ENCODE results near the gene RNASE1.
"Not testable (repeated sequence)": the region's sequence is repeated elsewhere in the genome, so short reads cannot be mapped to it uniquely, and the experiment has no call there.

Gene RNASE1

DNA sequence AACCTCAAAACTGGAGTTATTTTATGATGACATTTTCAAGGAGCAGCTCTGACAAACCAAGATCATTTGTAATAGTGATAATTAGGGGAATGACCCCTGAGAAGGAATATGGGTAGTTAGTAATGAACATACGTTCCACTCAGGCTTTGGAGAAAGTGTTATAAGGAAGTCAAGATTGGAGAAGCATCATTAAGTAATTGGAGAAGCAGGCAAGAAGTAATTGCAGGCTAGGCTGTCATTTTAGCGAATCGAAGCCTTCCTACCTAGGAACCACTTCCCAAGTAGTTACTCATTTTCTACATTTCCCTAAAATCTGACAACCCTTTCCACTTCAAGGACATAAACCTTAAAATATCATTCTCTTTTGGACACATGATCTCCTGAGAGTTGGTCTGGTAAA, 33.2 kb downstream of the RNASE1 start:
- DNase-seq, result no peak

DNA sequence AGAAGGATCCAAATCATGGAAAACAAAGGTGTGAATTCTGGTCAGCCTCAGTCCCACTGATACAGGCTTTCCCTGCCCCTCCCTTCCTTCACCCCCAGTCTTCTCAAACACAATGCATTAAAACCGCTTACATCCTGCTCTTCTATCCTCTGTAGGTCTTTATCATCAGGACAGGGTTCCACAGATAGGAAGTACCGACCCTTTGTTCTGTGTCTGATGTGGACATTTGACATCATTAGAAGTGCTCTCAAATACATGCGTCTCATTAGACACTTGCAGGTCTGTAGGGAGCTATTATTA, 34.1 kb downstream of the RNASE1 start:
- no peak for DNase-seq

GRCh38 chr14:20760950-20761349, 41.7 kb downstream of the RNASE1 start:
- no peak for DNase-seq

DNA sequence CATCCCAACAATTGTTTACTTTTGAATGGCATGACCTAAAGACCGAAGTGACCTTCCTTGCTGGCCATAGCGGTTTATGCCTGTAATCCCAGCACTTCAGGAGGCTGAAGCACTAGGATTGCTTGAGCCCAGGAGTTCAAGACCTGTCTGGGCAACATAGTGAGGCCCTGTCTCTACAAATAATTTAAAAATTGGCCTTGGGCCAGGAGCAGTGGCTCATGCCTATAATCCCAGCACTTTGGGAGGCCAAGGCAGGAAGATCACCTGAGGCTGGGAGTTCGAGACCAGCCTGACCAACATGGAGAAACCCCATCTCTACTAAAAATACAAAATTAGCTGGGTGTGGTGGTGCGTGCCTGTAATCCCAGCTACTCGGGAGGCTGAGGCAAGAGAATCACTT, 43.2 kb downstream of the RNASE1 start:
- DNase-seq, result not testable (repeated sequence)

DNA sequence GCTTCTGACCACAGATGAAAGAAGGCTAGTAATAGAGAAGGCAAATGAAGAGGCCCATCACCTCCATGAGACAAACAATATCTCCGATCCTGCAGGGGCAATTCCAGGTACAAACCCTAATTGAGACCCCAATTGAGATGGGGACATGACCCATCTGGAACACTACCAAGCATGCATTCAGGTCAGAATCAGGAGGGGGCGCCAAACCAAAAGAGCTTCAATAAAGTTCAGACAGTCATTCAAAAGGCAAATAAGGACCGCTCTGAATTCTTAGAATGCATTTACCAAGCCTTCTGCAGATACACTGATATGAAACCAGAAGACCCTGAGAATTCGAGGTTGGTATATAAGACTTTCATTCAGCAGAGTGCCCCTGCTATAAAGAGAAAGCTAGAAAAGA, 44.7 kb downstream of the RNASE1 start:
- DNase-seq, result no peak

- DNase-seq, result no peak
Observed at GRCh38 chr14:20755037-20755436, 47.6 kb downstream of the RNASE1 start.

GRCh38 chr14:20754308-20754707, 48.3 kb downstream of the RNASE1 start:
- DNase-seq, result no peak

- no peak for DNase-seq
Observed at GRCh38 chr14:20751963-20752562, 50.6 kb downstream of the RNASE1 start.

Data from activated T-cell treated with anti-CD3 and anti-CD28 coated beads for 4 hours (primary cell).